Gastrocnemius medialis (tissue), 4 donors: Measurements from ENCODE around the gene PIAS3. TPM values are rescaled to one million over a fixed set of nuclear protein-coding genes. Genes with fewer than 3 reads are reported as not detected.

Source experiments
- ATAC-seq, 2 donors: fragments of 150-250 bp; one replicate each; pipeline ENCODE4 v1.9.1; 2016
- DNase-seq, 2 donors: peaks; one replicate each; pipeline ENCODE4 v3.0.0-alpha.2; 2019
- H3K27ac ChIP-seq, 4 donors: fragments of 200-600 bp; sonication (generic); 1 replicate in 1 of 4; 2 replicates in 3 of 4; pipeline ENCODE4 v1.5.1; 2016 to 2018; ENCODE audit warnings: mild to moderate bottlenecking in 2 of 4, moderate library complexity in 1 of 4
- H3K27me3 ChIP-seq, 3 donors: fragments of 200-600 bp; sonication (generic) in 2 of 3; 1 replicate in 1 of 3; 2 replicates in 2 of 3; pipeline versions ENCODE4 v1.5.1 to v1.6.0; 2016 to 2019; ENCODE audit warnings: mild to moderate bottlenecking in 1 of 3, moderate library complexity in 1 of 3
- H3K36me3 ChIP-seq, 2 donors: fragments of 200-600 bp; sonication (generic) in 1 of 2; one replicate each; pipeline ENCODE4 v1.5.1; 2017 to 2018
- H3K4me1 ChIP-seq, 2 donors: fragments of 200-600 bp; sonication (generic) in 1 of 2; one replicate each; pipeline ENCODE4 v1.5.1; 2016 to 2017; ENCODE audit warnings: mild to moderate bottlenecking in 2 of 2
- H3K4me3 ChIP-seq, 4 donors: fragments of 200-600 bp; sonication (generic) in 3 of 4; 1 replicate in 1 of 4; 2 replicates in 3 of 4; pipeline ENCODE4 v1.5.1; 2016 to 2019; ENCODE audit warnings: mild to moderate bottlenecking in 2 of 4
- H3K9me3 ChIP-seq, 3 donors: fragments of 200-600 bp; sonication (generic) in 2 of 3; 1 replicate in 1 of 3; 2 replicates in 2 of 3; pipeline ENCODE4 v1.5.1; 2016 to 2019
- CTCF ChIP-seq, 5 experiments: fragments of 450-650 bp in 3 of 5; fragments of 200-600 bp in 2 of 5; sonication (generic) in 2 of 5; IDR thresholded peaks in 4 of 5; conservative IDR thresholded peaks in 1 of 5; 1 replicate in 4 of 5; 2 replicates in 1 of 5; pipeline ENCODE4 v1.5.1; 2016 to 2019; ENCODE audit warnings: antibody characterized with exemption in 5 of 5, mild to moderate bottlenecking in 3 of 5, moderate library complexity in 3 of 5
- POLR2A ChIP-seq, 2 donors: fragments of 450-650 bp; IDR thresholded peaks; one replicate each; pipeline ENCODE4 v1.6.1; 2017; ENCODE audit warnings: antibody characterized with exemption in 2 of 2, mild to moderate bottlenecking in 2 of 2, moderate library complexity in 2 of 2
- in situ Hi-C, 4 donors: fragments of 200-750 bp; cut with MboI; loops; one replicate each; pipeline versions ENCODE4 v1.15.0 to v1.8.0; 2017; ENCODE audit warnings: low sequenced_read_pairs in 4 of 4
- intact Hi-C: fragments of 100-400 bp; cut with DNase I; formaldehyde crosslinking; loops from one replicate; pipeline ENCODE4 v1.15.1; 2023; ENCODE audit warnings: low total_unique reads
- total RNA-seq, 4 donors: library from RNA; depleted of rRNA; stranded (reverse); fragments of >200 nt; gene quantifications; one replicate each; pipeline versions ENCODE4 v1.1.0 to v1.2.3, GENCODE V29; 2016

Gene PIAS3
- total RNA-seq, 4 donors from 2014 or later = 26.2 to 40.0 (median 35.7) TPM

DNA sequence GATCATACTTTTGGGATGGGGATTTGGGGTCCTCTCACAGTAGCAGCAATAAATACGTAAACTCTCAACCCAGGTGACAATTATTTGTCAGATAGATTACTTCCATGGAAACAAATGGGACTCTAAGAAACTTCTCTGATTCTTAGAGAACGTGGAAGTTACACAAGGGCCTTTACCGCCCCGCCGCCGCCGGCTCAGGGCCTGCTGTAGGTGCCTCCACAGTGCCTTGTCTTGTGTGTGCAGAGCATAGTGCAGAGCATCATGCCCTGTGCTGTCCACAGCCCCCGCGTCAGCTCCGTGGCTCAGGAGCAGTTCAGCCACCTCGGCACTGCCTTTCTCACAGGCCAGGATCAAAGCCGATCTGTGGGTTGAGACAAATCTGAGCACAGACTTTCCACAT, 15.8 kb upstream of the PIAS3 start:
- in situ Hi-C loops (no loop called here), intact Hi-C loops (loop anchor here (10.0 kb wide), 1 partner anchor 50 kb away; the partner anchor contains the start of genes POLR3C and RNF115)
- no peaks in the 10 kb centered on the region for H3K27me3 ChIP-seq
- no peak for ATAC-seq
- H3K4me3 ChIP-seq = no peak overlapping the region
- TF ChIP-seq POLR2A (IDR thresholded peaks at IDR 0.05) = no peak
- TF ChIP-seq CTCF (IDR thresholded peaks at IDR 0.05 in 4 of 5, conservative IDR thresholded peaks at IDR 0.05 in 1 of 5) = no peak
- no peak overlapping the region for H3K27ac ChIP-seq
- no peaks in the 10 kb centered on the region for H3K9me3 ChIP-seq
- DNase-seq = no peak
- H3K4me1 ChIP-seq = peaks cover 14 to 18% of the 10 kb centered on the region in 2 donors
- H3K36me3 ChIP-seq = no peaks in the 10 kb centered on the region

GRCh38 chr1:145871994-145872924, 13.4 kb upstream of the PIAS3 start:
- Histone ChIP-seq H3K27me3 (no peaks in the 10 kb centered on the region), H3K27ac (peak overlapping the region; percentile 83 to 91 (median 88)), H3K4me1 (peaks cover 14 to 18% of the 10 kb centered on the region in 2 donors), H3K4me3 (peak overlapping the region; percentile 64 to 95 (median 73)), H3K9me3 (no peaks in the 10 kb centered on the region), H3K36me3 (peaks cover 0 to 9% of the 10 kb centered on the region in 2 donors)
- intact Hi-C loops (loop anchor here (10.0 kb wide), 1 partner anchor 47 kb away; the partner anchor contains the start of genes POLR3C and RNF115), in situ Hi-C loops (no loop called here)
- ATAC-seq (peak; percentile 91 to 93), DNase-seq (peak; percentile 69 to 88)
- TF ChIP-seq POLR2A (IDR thresholded peaks at IDR 0.05) (peak in 1 of 2 donors; percentile 17), CTCF (IDR thresholded peaks at IDR 0.05 in 4 of 5, conservative IDR thresholded peaks at IDR 0.05 in 1 of 5) (no peak)

GRCh38 chr1:145868232-145868631, 9.4 kb upstream of the PIAS3 start:
- Histone ChIP-seq H3K27ac (no peak overlapping the region), H3K4me1 (peaks cover 14 to 18% of the 10 kb centered on the region in 2 donors), H3K4me3 (no peak overlapping the region), H3K27me3 (no peaks in the 10 kb centered on the region), H3K9me3 (no peaks in the 10 kb centered on the region), H3K36me3 (peaks cover 0 to 24% of the 10 kb centered on the region in 2 donors)
- intact Hi-C loops (no loop called here), in situ Hi-C loops (no loop called here)
- no peak for TF ChIP-seq POLR2A (IDR thresholded peaks at IDR 0.05)
- TF ChIP-seq CTCF (IDR thresholded peaks at IDR 0.05 in 4 of 5, conservative IDR thresholded peaks at IDR 0.05 in 1 of 5) = no peak
- no peak for ATAC-seq
- DNase-seq = no peak

- DNase-seq (no peak), ATAC-seq (no peak)
- intact Hi-C loops (no loop called here), in situ Hi-C loops (no loop called here)
- Histone ChIP-seq H3K27me3 (no peaks in the 10 kb centered on the region), H3K4me3 (no peak overlapping the region), H3K27ac (no peak overlapping the region), H3K36me3 (peaks cover 0 to 24% of the 10 kb centered on the region in 2 donors), H3K9me3 (no peaks in the 10 kb centered on the region), H3K4me1 (peaks cover 5 to 8% of the 10 kb centered on the region in 2 donors)
- TF ChIP-seq POLR2A (IDR thresholded peaks at IDR 0.05) = no peak
- no peak for TF ChIP-seq CTCF (IDR thresholded peaks at IDR 0.05 in 4 of 5, conservative IDR thresholded peaks at IDR 0.05 in 1 of 5)
These were observed 4.6 kb upstream of the PIAS3 start for GRCh38 chr1:145863282-145864018.
